Articular chondrocyte of knee joint (primary cell): Measurements from ENCODE around the gene PSMG1. TPM values are rescaled to one million over a fixed set of nuclear protein-coding genes. Genes with fewer than 3 reads are reported as not detected.

Experiments used
- total RNA-seq: library from RNA; depleted of rRNA; stranded (reverse); fragments of >200 nt; gene quantifications from 2 replicates; pipeline ENCODE4 v1.2.3, GENCODE V29; 2012

The PSMG1 gene
- total RNA-seq, result 68.5 and 88.1 TPM in 2 replicates

GRCh38 chr21:39183272-39184049, at the start of gene PSMG1:
Gene PSMG1 (minus strand): TSS chr21:39183451. CDS start chr21:39183385, 66 bp downstream.

Other genes starting within 250 kb of the PSMG1 start
- 65.1 and 70.6 TPM in 2 replicates for gene BRWD1, start 130.2 kb upstream of the PSMG1 start, total RNA-seq
- gene HMGN1, start 165.6 kb upstream of the PSMG1 start, total RNA-seq, result 227 and 252 TPM in 2 replicates